ENCODE results near the gene ZNF783.

ZNF783 gene

DNA sequence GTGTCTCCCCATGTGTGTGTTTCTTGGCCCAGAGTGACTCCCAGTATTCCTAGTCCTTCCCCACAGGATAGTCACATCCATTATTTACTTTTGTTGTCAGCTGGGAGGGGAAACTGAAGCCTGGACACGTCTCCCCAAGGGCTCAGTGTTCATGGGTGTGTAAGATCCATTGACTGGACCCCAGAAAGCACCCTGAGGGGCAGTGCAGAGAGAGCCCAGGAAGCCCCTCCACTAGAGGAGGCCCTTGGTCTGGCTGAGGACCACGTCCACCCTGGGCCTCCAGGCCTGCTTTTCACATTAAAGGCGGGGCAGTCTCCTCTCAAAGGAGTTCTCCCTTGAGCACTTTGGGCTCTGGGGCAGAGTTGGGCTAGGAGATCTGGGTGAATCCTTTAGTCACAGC lies 21.3 kb downstream of the ZNF783 start:
- no peak for DNase-seq

DNA sequence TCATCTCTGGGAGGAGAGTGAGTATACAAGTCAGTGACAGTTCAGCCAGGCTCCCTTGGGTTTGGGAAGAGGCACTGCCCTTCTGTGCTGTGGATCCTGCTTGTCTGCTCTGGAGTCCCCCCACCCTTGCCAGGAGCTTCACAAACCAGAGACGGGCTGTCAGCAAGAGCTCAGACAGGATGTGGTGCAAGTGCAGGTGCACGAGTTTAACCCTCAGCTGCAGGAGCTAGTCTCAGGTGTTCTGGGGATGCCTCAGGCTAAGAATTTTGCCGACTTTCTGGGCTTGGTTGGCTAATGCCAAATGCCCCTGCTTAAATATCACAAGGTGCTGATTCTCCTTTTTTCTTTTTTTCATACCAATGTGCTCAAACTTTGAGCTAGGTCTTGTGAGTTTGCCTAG lies 22.3 kb downstream of the ZNF783 start:
- DNase-seq, result no peak

DNA sequence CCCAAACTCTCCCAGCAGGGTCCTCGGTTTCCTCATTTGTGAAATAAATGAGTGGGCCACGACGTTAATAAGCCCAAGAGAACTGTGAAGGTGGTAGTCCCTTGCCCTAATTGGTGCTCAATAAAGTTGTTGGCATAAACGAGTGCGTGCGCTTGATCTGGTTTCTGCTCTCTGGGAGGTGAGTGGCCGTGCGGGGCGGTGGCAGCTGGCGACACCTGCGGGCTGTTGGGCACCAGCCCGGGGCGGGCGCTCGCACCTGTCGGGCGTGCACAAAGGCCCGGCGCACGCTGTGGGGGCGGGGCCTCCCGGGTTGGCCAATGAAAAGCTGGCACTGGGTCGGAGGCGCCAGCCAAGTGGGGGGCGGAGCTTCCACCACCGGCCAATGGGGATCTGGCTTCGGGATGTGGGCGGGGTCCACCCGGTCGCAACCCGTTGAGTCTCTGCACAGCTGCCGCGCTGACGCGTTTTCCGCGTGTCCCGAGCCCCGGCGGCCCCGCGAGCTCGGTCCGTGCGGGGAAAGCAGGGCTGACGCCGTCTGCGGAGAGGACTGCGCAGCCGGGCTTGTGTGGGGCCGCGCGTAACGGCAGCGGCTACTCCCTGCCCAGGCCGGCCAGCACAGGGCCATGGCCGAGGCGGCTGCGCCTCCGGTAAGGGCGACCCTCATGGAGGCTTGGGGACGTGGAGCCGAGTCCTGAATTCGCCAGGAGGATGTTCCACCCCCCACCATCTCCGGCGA lies 23.0 kb downstream of the ZNF783 start:
- DNase-seq, result peak; percentile 97

DNA sequence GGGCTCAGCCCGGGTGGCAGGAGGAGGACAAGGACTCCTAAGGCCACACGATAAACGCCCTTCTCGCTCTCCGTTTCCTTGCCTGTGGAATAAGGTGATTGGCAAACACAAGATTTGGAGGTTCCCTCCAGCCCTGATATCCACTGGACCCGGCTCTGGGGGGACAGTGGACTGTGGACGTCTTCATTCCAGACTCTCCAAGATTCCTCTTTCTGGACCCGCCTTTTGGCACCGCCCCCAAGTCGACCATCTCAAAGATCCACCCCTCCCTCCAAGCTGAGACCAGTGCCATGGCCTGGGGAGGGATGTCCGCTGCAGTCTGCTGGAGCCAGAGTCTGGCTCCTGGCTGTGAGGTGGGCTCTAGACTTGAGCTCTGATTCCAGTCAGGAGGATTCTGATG lies 23.6 kb downstream of the ZNF783 start:
- no peak for DNase-seq

DNA sequence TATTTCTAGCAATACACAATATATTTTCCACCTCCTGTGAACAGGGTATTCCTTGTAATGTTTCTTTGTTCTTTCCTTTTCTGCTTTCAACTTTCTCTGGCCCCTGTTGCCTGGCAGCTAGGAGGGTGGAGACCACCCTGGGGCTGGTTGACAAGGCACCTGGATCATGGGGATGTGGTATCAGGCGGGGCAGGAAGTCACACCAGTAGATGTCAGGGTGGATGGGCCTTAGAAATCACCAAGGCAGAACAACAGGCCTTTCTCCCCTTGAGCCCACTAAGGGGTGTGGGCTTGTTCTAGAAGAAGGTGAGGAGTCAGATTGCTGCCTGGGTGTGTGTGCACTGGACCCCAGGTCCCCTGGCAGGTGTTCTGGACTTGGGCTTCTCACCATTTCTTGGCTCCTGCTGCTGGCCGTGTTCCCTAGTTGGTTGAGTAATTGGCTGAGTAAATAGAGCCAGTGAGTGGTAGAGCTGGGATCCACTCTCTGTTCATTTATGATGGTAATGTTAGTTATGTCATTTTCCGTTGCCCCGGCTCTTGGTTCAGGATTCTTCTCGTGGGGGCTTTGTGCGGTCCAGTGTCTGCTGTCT lies 24.9 kb downstream of the ZNF783 start:
- no peak for DNase-seq

DNA sequence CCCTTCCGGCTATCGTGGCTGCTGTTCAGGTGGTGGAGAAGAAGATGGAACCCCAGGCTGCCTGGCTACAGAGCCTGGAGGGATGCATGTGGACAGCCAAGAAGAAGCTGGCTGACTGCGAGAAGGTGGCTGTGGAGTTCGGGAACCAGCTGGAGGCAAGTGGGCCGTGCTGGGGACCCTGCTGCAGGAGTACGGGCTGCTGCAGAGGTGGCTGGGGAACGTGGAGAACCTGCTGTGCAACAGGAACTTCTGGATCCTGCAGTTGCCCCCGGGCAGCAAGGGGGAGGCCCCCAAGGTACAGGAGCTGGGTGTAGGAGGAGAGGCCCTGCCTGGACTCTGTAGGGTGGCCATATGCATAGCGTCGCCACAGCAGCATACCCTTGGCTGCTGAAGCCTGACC lies 25.6 kb downstream of the ZNF783 start:
- no peak for DNase-seq

DNA sequence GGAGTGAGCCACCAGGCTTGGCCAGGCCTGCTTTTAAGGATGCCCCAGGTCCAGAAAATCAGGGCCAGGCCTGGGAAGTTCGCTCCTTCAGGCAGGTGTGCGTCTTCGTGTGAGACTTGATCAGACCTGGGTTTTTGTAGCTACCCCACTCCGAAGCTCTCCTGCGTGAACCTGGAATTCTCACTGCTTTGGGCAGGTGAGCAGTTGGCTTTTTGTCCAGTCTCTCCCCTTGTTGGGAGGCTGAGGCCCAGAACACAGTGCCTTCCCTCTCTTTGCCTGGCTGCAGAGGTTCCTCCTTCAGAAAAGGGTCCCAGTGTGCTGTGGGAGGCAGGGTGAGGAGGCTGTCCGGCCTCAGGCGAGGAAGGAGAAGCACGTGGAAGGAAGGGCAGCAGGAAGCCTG lies 27.3 kb downstream of the ZNF783 start:
- no peak for DNase-seq

DNA sequence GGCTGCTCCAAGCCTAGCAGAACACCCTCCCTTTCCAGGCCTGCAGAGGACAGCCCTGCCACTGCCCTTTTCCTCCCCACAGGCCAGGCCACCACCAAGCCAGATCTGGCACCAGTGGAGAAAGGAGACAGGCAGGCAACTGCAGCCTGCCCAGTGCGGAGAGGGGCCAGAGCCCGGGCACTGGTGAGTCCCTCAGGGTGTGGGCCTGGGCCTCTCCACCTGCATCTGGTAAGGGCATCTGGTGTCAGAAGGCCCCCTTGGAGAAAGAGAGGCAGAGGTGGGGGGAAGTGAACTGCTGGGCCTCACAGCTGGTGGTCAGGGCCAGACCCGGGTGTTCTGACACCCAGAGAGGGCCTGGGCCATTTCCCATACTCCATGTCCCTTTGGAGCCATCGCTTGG lies 27.9 kb downstream of the ZNF783 start:
- no peak for DNase-seq

DNA sequence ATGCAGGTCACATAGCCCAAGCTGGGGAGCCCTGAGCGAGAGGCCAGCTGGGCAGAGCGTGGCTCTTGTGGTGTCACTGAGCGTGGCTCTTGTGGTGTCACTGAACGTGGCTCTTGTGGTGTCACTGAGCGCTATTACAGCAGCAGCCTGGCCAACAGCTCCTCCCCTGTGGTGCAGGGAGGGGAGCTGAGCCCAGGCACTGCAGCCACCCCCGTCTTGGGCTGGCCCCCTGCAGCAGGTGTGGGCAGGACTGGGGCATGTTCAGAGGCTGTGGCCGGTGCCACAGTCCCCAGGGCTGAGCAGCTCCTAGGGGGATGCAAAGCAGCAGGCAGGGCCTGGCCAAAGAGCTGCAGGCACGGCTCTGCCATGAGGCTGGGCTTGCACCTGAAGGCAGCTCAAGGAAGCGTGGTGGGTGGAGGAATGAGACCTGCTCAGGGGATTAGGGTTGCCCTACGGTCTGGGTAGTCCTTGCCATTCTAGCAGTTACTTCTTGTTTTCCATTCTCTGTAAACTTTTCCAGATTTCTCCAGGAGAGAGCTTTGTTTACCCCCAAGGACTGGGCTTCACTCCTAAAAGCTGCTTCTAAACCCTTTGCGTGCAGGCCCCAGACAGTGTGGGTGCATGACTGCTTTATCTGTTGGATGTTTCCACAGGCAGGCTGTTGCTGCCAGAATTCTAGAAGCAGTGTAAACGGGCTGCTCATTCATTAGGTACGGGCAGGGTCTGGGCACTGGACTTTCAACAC lies 29.2 kb downstream of the ZNF783 start:
- DNase-seq, result no peak

DNA sequence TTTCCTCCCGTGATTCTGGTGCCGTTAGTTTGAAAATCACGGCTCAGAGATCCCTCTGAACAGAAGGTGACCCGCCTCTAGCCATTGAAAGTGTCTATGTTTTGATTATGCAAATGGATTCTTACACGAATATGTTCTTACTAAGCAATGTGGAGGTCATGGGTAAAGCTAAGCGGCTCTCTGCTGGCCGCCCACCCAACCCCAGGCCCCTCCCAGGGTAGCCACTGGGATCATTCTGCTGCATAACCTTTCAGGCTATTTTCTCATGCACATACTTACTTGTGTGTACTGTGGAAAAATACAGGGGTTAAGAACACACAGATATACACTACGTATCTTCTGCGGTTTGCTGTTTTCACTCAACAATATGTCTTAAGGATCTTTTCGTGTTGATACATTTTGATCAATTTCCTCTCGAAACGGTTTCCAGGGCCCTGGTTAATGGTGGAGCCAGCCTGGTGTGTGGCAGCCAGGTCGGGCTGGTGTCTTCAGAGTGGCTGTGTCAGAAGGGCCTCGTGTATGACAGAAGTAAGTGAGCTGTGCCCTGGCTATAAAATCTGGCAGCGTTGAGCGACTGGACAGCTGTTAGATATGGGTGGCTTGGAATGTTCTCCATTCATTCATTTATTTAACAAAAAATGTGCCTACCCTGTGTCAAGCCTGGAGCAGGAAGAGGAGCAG lies 29.9 kb downstream of the ZNF783 start:
- no peak for DNase-seq

DNA sequence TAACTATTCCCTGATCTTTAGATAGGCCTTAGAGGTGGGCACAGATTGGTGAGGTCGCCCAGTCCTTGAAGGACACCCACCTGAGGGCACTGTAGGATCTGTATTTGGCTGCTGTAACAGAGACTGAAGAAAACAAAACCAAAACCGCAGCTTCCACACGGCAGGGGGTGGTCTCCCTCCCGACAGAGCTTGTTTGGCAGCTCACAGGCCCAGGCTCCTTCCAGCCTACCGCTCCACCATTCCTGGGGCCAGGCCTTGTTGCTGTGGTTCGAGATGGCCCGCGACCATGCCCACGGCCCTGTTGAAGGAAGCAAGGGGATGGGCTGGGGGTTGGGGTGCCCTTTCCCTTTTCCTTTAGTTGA lies 30.4 kb downstream of the ZNF783 start:
- DNase-seq, result no peak

DNA sequence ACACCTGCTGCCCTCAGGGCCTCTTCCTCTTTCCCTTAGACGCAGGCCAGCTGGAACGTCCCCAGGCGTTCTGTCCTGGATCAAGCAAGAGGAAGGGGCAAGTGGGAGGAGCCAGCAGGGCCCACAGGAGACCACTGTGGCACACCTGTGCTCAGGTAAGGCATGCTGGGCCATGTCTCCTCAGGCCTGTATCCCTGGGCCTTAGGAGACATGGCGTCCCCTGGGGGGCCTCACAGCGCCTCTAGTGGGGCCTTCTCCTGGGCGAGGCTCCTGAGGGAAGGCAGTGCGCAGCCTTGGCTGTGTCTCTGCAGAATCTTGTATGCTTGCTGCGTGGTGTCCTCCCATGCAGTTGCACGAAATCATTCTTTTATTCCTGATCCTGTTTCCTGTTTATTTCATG lies 31.3 kb downstream of the ZNF783 start:
- DNase-seq, result no peak

DNA sequence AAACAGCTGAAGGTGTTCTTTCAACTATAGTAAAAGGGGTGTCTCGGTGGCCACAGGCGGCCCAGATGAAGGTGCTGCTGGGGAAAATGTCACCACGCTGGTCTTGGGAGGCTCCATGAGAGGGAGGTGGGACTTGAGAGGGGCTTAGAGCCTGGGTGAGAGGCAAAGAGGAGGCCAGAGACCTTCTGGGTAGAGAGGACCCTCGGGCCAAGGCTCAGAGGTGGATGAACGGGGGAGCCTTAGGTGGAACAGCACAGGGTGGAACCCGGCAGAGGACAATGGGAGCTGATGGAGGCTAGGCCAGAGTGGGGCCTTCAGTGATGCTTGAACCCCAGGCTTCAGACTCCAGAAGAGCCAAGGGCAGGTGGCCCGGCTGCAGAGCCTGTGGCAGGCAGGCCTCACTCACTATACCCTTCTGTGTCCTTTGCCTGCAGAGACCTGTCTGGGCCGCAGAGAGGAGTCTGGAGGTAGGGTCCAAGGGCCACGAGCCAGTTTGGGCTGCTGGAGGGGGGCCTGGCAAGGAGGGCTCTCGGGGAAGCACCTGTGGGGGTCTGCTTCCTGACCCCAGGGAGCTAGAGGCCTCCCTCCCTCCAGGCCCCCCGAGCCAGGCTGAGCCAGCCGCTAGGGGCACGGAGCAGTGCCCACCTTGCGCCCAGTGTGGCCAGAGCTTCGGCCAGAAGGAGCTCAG lies 32.1 kb downstream of the ZNF783 start:
- DNase-seq, result no peak

DNA sequence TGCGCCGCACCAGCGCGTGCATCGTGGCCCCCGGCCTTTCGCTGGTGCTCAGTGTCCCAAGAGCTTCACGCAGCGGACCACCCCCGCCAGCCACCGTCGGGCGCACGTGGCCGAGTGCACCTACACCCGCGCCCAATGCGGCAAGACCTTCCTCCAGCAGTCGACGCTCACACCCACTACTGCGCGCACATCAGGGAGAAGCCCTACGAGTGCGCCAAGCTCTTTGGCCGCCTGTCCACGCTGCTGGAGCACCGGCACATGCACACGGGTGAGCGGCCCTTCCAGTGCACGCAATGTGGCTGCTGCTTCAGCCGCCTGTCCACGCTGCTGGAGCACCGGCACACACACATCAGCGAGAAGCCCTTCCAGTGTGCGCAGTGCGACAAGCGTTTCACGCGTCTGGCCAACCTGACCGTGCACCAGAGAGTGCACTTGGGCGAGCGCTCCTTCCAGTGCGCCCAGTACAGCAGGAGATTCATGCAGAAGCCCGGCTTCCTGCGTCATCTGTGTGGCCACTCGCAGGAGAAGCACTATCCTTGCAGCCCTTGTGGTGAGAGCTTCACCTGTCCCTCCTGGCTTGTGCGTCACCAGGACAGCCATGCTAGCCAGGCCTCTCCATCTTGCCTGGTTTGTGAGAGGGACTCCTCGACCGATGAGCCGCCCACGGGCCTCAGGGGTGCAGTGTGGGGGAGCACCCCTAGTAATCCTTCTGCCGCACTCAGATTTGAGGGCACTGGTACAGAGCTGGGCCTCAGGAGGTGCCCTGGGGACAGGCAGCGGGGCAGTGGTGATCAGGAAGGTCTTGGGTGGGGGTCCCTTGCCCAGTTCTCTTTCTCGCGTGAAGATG lies 32.9 kb downstream of the ZNF783 start:
- DNase-seq, result no peak

DNA sequence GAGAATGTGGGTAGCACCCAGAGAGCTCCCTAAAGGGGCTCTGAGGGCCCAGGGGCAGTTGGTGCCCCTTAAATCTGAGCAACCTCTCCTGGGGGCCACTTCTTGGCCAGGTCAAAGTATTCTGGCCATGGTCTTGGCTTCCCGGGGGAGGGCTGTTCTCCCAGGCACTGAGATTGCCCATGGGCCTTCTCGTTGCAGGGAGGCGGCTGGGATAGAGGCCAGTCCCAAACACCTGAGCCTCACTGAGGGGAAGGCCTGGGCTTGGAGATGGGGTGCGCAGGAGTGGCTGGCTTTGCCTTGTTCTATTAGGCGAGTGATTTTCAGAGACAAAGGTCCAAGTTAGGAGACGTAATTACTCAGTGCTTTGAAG lies 33.5 kb downstream of the ZNF783 start:
- DNase-seq, result no peak

DNA sequence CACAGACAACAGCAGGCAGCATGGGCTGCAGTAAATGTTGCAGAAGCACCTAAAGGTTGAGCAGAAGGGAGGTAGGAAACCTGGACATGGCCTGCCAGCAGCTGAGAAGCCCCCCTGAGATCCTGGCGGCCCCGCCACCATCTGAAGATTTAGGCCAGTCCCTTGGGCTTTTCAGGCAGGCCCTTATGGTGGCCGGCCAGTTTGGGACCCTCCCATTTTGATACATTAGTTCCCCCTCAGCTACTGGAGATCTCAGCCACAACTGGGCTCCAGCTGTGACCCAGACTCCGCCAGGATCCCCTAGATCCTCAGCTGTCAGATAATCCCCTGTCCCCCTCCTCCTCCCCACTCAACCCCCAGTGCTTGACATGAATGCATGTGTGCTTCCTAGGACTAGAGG lies 34.4 kb downstream of the ZNF783 start:
- no peak for DNase-seq

DNA sequence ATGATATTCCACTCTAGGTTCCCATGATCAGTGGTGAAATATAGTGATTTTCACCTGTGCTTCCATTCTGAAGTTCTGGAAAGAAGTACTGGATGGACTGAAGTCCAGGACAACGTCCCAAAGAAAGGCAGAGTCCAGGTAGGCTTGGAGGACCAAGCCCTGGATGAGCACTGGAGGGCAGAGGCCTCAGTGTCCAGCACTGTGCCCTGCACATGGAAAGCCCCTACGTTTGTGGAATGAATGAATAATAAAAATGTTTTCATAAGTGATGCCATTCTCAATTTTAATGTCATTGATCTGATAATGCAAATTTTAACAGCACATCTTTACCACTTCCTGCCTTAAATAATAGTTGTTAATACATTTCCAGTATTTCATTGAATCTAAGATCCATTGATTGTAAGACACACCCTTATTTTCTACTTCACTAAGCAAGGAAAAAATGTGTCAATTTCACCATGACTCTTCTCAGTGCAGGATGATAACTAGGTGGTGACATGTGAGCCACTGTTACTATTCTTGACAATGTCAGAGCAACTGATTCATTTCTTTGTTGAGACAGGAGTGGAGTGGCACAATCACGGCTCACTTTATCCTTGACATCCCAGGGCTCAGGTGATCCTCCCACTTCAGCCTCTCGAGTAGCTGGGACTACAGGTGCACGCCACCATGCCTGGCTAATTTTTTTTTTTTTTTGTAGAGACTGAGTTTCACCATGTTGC lies 35.2 kb downstream of the ZNF783 start:
- DNase-seq, result no peak

DNA sequence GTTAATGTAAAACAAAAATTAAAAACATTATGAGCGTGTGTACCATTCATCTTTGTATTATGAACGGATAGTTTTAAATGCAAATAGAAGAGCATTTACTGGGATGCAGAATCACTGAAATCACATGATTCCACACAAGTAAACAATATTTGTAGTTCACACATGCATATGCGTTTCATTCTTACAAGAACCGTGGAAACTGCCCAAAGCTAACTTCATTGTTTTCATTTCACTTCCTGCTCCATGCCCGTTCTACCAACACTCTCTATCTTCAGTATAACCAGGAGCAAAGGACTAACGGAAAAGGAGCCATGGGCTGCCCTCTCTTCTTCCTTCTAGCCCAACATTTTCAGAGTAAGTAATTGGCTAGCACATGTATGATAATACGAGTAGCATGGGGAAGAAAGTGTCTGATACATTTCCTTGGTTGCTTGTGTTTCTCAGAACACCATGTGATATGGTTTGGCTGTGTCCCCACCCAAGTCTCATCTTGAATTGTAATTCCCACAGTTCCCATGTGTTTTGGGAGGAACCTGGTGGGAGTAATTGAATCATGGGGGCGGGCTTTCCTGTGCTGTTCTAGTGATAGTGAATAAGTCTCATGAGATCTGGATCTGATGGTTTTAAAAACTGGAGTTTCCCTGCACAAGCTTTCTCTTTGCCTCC lies 38.8 kb downstream of the ZNF783 start:
- no peak for DNase-seq

DNA sequence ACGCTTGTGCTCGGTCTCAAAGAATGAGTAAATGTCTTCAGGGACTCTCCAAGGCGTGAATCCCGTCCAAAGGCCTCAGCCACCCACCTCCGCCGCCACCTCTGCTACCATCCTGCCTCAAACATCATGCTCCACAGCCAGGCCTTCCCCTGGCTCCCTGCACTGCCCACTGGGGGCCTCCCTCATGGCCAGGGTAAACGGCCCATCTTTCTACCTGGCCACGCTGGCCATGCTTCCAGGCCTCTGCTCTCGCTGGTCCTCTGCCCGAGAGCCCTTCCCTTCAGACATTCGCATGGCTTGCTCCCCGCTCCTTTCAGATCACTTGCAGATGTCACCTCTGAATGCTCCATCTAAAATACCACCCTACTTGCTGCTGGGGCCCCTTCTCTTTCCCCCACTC lies 40.2 kb downstream of the ZNF783 start:
- DNase-seq, result no peak

DNA sequence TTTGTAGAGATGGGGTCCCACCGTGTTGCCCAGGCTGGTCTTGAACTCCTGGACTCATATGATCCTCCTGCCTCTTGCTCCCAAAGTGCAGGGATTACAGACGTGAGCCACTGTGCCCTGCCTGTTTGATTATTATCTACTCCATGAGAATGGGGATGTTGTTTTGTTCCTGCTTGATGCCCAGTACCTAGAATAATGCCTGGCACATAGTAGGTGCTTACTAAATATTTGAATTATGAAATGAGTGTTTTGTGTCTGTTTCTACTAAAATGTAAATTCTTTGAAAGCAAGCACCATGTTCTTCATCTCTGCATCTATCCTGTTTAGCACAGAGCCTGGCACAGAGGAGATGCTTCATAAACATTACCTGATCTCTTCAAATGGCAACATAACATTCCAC lies 40.9 kb downstream of the ZNF783 start:
- no peak for DNase-seq

DNA sequence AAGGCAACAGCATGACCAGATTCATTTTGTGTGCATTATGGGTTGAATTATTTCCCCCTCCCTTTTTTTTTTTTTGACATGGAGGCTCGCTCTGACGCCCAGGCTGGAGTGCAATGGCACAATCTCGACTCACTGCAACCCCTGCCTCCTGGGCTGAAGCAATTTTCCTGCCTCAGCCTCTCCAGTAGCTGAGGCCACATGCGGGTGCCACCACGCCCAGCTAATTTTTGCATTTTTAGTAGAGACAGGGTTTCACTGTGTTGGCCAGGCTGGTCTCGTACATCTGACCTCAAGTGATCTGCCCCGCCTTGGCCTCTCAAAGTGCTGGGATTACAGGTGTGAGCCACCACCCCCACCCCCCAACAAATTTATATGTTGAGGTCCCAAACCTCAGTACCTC lies 42.0 kb downstream of the ZNF783 start:
- no peak for DNase-seq

Measured in activated CD4-positive, CD25-positive, alpha-beta regulatory T cell treated with anti-CD3 and anti-CD28 coated beads, Interleukin-2, amount 50 U/mL, for 72 hours (primary cell).